ENCODE measurements around the gene UPP1.
"Not testable (repeated sequence)": the region's sequence is repeated elsewhere in the genome, so short reads cannot be mapped to it uniquely, and the experiment has no call there.

Gene UPP1

GRCh38 chr7:48089046-48090003 is at the start of gene UPP1:
Gene UPP1, plus strand, starts transcription at chr7:48089265. Its CDS starts 5,519 bp downstream, at chr7:48094784.
- DNase-seq (ENCODE audit: low read depth), result peak; percentile 84

GRCh38 chr7:48040944-48041652 is 48.0 kb upstream of the UPP1 start:
- DNase-seq (ENCODE audit: low read depth), result no peak

- no peak for DNase-seq (ENCODE audit: low read depth)
Observed at GRCh38 chr7:48041653-48041970, 47.5 kb upstream of the UPP1 start.

GRCh38 chr7:48042216-48042615 is 46.8 kb upstream of the UPP1 start:
- DNase-seq (ENCODE audit: low read depth), result no peak

GRCh38 chr7:48042636-48043035 is 46.4 kb upstream of the UPP1 start:
- no peak for DNase-seq (ENCODE audit: low read depth)

GRCh38 chr7:48045195-48045765 is 43.8 kb upstream of the UPP1 start:
- DNase-seq (ENCODE audit: low read depth), result no peak

- DNase-seq (ENCODE audit: low read depth), result no peak
Observed at GRCh38 chr7:48046458-48046857, 42.6 kb upstream of the UPP1 start.

GRCh38 chr7:48048113-48048512 is 41.0 kb upstream of the UPP1 start:
- DNase-seq (ENCODE audit: low read depth), result no peak

- no peak for DNase-seq (ENCODE audit: low read depth)
Observed at GRCh38 chr7:48049850-48050249, 39.2 kb upstream of the UPP1 start.

GRCh38 chr7:48052748-48053147 is 36.3 kb upstream of the UPP1 start:
- DNase-seq (ENCODE audit: low read depth), result no peak

- DNase-seq (ENCODE audit: low read depth), result no peak
Observed at GRCh38 chr7:48053736-48054135, 35.3 kb upstream of the UPP1 start.

GRCh38 chr7:48058990-48059389 is 30.1 kb upstream of the UPP1 start:
- DNase-seq (ENCODE audit: low read depth), result no peak

- DNase-seq (ENCODE audit: low read depth), result no peak
Observed at GRCh38 chr7:48059706-48060105, 29.4 kb upstream of the UPP1 start.

- DNase-seq (ENCODE audit: low read depth), result no peak
Observed at GRCh38 chr7:48063985-48064384, 25.1 kb upstream of the UPP1 start.

- DNase-seq (ENCODE audit: low read depth), result no peak
Observed at GRCh38 chr7:48067475-48067874, 21.6 kb upstream of the UPP1 start.

- DNase-seq (ENCODE audit: low read depth), result no peak
Observed at GRCh38 chr7:48074204-48074654, 14.8 kb upstream of the UPP1 start.

GRCh38 chr7:48077423-48077822 is 11.6 kb upstream of the UPP1 start:
- DNase-seq (ENCODE audit: low read depth), result no peak

GRCh38 chr7:48078470-48078869 is 10.6 kb upstream of the UPP1 start:
- no peak for DNase-seq (ENCODE audit: low read depth)

- not testable (repeated sequence) for DNase-seq (ENCODE audit: low read depth)
Observed at GRCh38 chr7:48082378-48082777, 6.7 kb upstream of the UPP1 start.

- no peak for DNase-seq (ENCODE audit: low read depth)
Observed at GRCh38 chr7:48083114-48083830, 5.8 kb upstream of the UPP1 start.

- peak; percentile 59 for DNase-seq (ENCODE audit: low read depth)
Observed at GRCh38 chr7:48084727-48085432, 4.2 kb upstream of the UPP1 start.

- no peak for DNase-seq (ENCODE audit: low read depth)
Observed at GRCh38 chr7:48085433-48085791, 3.7 kb upstream of the UPP1 start.
